Stimulated activated CD8-positive, alpha-beta memory T cell treated with anti-CD3 and anti-CD28 coated beads, Interleukin-7, amount 100 ng/mL, for 24 hours (primary cell): ENCODE measurements around the gene GOLGA8B.
"Not testable (repeated sequence)": the region's sequence is repeated elsewhere in the genome, so short reads cannot be mapped to it uniquely, and the experiment has no call there.

Experiments used
- DNase-seq: peaks from one replicate; pipeline ENCODE4 v3.0.0-alpha.2; 2020; ENCODE audit warnings: low read depth

Gene GOLGA8B

GRCh38 chr15:34555162-34555561, 28.3 kb downstream of the GOLGA8B start:
- DNase-seq = not testable (repeated sequence)

- DNase-seq = not testable (repeated sequence)
Measured at GRCh38 chr15:34554716-34555115, 28.7 kb downstream of the GOLGA8B start.

GRCh38 chr15:34554126-34554525, 29.3 kb downstream of the GOLGA8B start:
- DNase-seq = not testable (repeated sequence)

- DNase-seq = not testable (repeated sequence)
Measured at GRCh38 chr15:34550129-34550528, 33.3 kb downstream of the GOLGA8B start.

GRCh38 chr15:34549381-34549809, 34.1 kb downstream of the GOLGA8B start:
- not testable (repeated sequence) for DNase-seq

GRCh38 chr15:34543860-34544649, 39.4 kb downstream of the GOLGA8B start:
- DNase-seq = not testable (repeated sequence)

- DNase-seq = not testable (repeated sequence)
Measured at GRCh38 chr15:34535857-34536256, 47.6 kb downstream of the GOLGA8B start.
